PC-9 (cell line): ENCODE measurements around the gene CIT.

ENCODE experiments used
- CTCF ChIP-seq: fragments of 200-600 bp; sonication (generic); conservative IDR thresholded peaks from 2 replicates; pipeline ENCODE4 v1.6.1; 2017; ENCODE audit warnings: mixed run types, antibody characterized with exemption, mild to moderate bottlenecking, moderate library complexity
- EZH2 ChIP-seq: fragments of 200-600 bp; sonication (generic); IDR thresholded peaks from 2 replicates; pipeline ENCODE4 v1.8.0; 2017; ENCODE audit warnings: antibody characterized with exemption, low read depth

GRCh38 chr12:119742700-119743099, 134.4 kb downstream of the CIT start:
- TF ChIP-seq EZH2 = no peak
- TF ChIP-seq CTCF = no peak
